PC-9 (cell line): Measurements from ENCODE around the gene WNK2. TPM values are rescaled to one million over a fixed set of nuclear protein-coding genes. Genes with fewer than 3 reads are reported as not detected.
"Not testable (repeated sequence)": the region's sequence is repeated elsewhere in the genome, so short reads cannot be mapped to it uniquely, and the experiment has no call there.

ENCODE experiments used
- BruUV-seq: library from RNA; stranded (reverse); fragments of 400-500 nt; replicated peaks from 2 replicates; lab custom pipeline; 2021; lab: Mats Ljungman, UMichigan
- CTCF ChIA-PET: fragments of 300-600 bp; sonication (Branson Sonifier 250); formaldehyde crosslinking; loops from one replicate; lab custom pipeline; 2022; ENCODE audit warnings: antibody characterized with exemption; lab: Charles Lee
- POLR2A ChIA-PET: fragments of 300-600 bp; sonication (Branson Sonifier 250); formaldehyde crosslinking; loops from one replicate; lab custom pipeline; 2022; ENCODE audit warnings: antibody characterized with exemption; ENCODE audit not compliant: unreplicated experiment; lab: Charles Lee
- DNase-seq, 2 experiments: peaks; one replicate each; pipeline versions ENCODE4 v3.0.0 to v3.0.0-alpha.2; 2015 to 2022; ENCODE audit warnings: mixed read lengths in 1 of 2
- H2AFZ ChIP-seq: fragments of 200-600 bp; sonication (generic); 2 replicates; pipeline ENCODE4 v1.8.1; 2017; ENCODE audit warnings: antibody characterized with exemption
- H3F3A ChIP-seq: fragments of 200-600 bp; sonication (generic); 2 replicates; pipeline ENCODE4 v1.8.1; 2017; ENCODE audit warnings: antibody characterized with exemption, mild to moderate bottlenecking, low read depth; ENCODE audit not compliant: insufficient read depth
- H3K27ac ChIP-seq: fragments of 200-600 bp; sonication (generic); 2 replicates; pipeline ENCODE4 v1.6.1; 2016; ENCODE audit warnings: mixed run types
- H3K27me3 ChIP-seq: fragments of 200-600 bp; sonication (generic); 2 replicates; pipeline ENCODE4 v1.6.1; 2016; ENCODE audit warnings: low read depth, mixed run types; ENCODE audit not compliant: insufficient read depth
- H3K36me3 ChIP-seq: fragments of 200-600 bp; sonication (generic); 2 replicates; pipeline ENCODE4 v1.6.1; 2016; ENCODE audit warnings: low read depth, mixed run types
- H3K4me1 ChIP-seq: fragments of 200-600 bp; sonication (generic); replicated peaks from 2 replicates; pipeline ENCODE4 v1.6.1; 2016; ENCODE audit warnings: mixed run types; ENCODE audit not compliant: insufficient read depth
- H3K4me2 ChIP-seq: fragments of 200-600 bp; sonication (generic); 2 replicates; pipeline ENCODE4 v1.6.1; 2017; ENCODE audit warnings: mixed run types
- H3K4me3 ChIP-seq: fragments of 200-600 bp; sonication (generic); 2 replicates; pipeline ENCODE4 v1.6.1; 2016; ENCODE audit warnings: mixed run types
- H3K79me2 ChIP-seq: fragments of 200-600 bp; sonication (generic); 2 replicates; pipeline ENCODE4 v1.6.1; 2017; ENCODE audit warnings: low read depth, mixed run types
- H3K9me2 ChIP-seq: fragments of 200-600 bp; sonication (generic); 2 replicates; pipeline ENCODE4 v1.8.1; 2017; ENCODE audit warnings: mild to moderate bottlenecking; ENCODE audit not compliant: insufficient read depth
- H3K9me3 ChIP-seq: fragments of 200-600 bp; sonication (generic); 2 replicates; pipeline ENCODE4 v1.8.1; 2016; ENCODE audit warnings: low read depth; ENCODE audit not compliant: insufficient read depth
- H4K20me1 ChIP-seq: fragments of 200-600 bp; sonication (generic); 2 replicates; pipeline ENCODE4 v1.8.1; 2017; ENCODE audit not compliant: insufficient read depth
- CTCF ChIP-seq: fragments of 200-600 bp; sonication (generic); conservative IDR thresholded peaks from 2 replicates; pipeline ENCODE4 v1.6.1; 2017; ENCODE audit warnings: mixed run types, antibody characterized with exemption, mild to moderate bottlenecking, moderate library complexity
- EZH2 ChIP-seq: fragments of 200-600 bp; sonication (generic); IDR thresholded peaks from 2 replicates; pipeline ENCODE4 v1.8.0; 2017; ENCODE audit warnings: antibody characterized with exemption, low read depth
- intact Hi-C: fragments of 100-400 bp; cut with micrococcal nuclease; formaldehyde crosslinking; loops from one replicate; pipeline ENCODE4 v1.10.0; 2022; ENCODE audit not compliant: unreplicated experiment
- total RNA-seq: library from RNA; stranded (reverse); gene quantifications from 2 replicates; pipeline ENCODE4 v1.2.3, GENCODE V29; 2021

The WNK2 gene
- total RNA-seq, 1 experiment from 2014 or later = 44.6 TPM

GRCh38 chr9:93345643-93346230 is 161.8 kb downstream of the WNK2 start:
- Histone ChIP-seq H3K36me3 (no peaks in the 10 kb centered on the region), H3K4me2 (no peak overlapping the region), H3F3A (peaks cover 8% of the 10 kb centered on the region), H4K20me1 (no peaks in the 10 kb centered on the region), H3K4me1 (peaks cover 13% of the 10 kb centered on the region), H3K9me3 (no peaks in the 10 kb centered on the region), H3K9me2 (no peaks in the 10 kb centered on the region), H3K27me3 (no peaks in the 10 kb centered on the region), H3K4me3 (no peak overlapping the region), H3K79me2 (no peaks in the 10 kb centered on the region), H3K27ac (no peak overlapping the region), H2AFZ (no peak overlapping the region)
- intact Hi-C loops = no loop called here
- DNase-seq = no peak
- CTCF ChIA-PET = no interaction called here
- BruUV-seq = no TSS peak
- TF ChIP-seq EZH2 (no peak), CTCF (no peak)
- POLR2A ChIA-PET = no interaction called here

GRCh38 chr9:93346231-93347112 is 162.5 kb downstream of the WNK2 start:
- Histone ChIP-seq H3K9me3 (no peaks in the 10 kb centered on the region), H3K36me3 (no peaks in the 10 kb centered on the region), H3K9me2 (no peaks in the 10 kb centered on the region), H2AFZ (no peak overlapping the region), H3K4me1 (peaks cover 13% of the 10 kb centered on the region), H3K27me3 (no peaks in the 10 kb centered on the region), H3K4me2 (no peak overlapping the region), H4K20me1 (no peaks in the 10 kb centered on the region), H3K79me2 (no peaks in the 10 kb centered on the region), H3K4me3 (no peak overlapping the region), H3F3A (peaks cover 8% of the 10 kb centered on the region), H3K27ac (no peak overlapping the region)
- DNase-seq = no peak
- BruUV-seq = no TSS peak
- TF ChIP-seq CTCF = no peak
- TF ChIP-seq EZH2 = no peak
- CTCF ChIA-PET = interaction anchor here (0.6 kb wide), 1 partner anchor 219 kb away, joined by 3 read pairs; no protein-coding TSS in a partner anchor
- intact Hi-C loops = no loop called here
- POLR2A ChIA-PET = no interaction called here

GRCh38 chr9:93347371-93347975 is 163.5 kb downstream of the WNK2 start:
- H4K20me1 ChIP-seq, H3K79me2 ChIP-seq, CTCF ChIA-PET, H3K4me3 ChIP-seq, H3K4me2 ChIP-seq, H3F3A ChIP-seq, BruUV-seq, H3K27me3 ChIP-seq, POLR2A ChIA-PET, H3K36me3 ChIP-seq, H3K9me2 ChIP-seq, H2AFZ ChIP-seq, H3K9me3 ChIP-seq, intact Hi-C loops, DNase-seq, H3K27ac ChIP-seq, H3K4me1 ChIP-seq: not testable (repeated sequence)

GRCh38 chr9:93353413-93354310 is 169.7 kb downstream of the WNK2 start:
- H3K4me1 ChIP-seq = peaks cover 19% of the 10 kb centered on the region
- peak overlapping the region; percentile 24 for H3K4me2 ChIP-seq
- intact Hi-C loops, H3K9me2 ChIP-seq, H3K79me2 ChIP-seq, DNase-seq, H2AFZ ChIP-seq, H3K9me3 ChIP-seq, BruUV-seq, H3K36me3 ChIP-seq, H3K27me3 ChIP-seq, H4K20me1 ChIP-seq, H3K4me3 ChIP-seq: not testable (repeated sequence)
- CTCF ChIA-PET = interaction anchor here (0.6 kb wide), 2 partner anchors 17 to 76 kb away, joined by 3 to 4 read pairs; no protein-coding TSS in a partner anchor
- peaks cover 17% of the 10 kb centered on the region for H3F3A ChIP-seq
- H3K27ac ChIP-seq = peak overlapping the region; percentile 65
- POLR2A ChIA-PET = interaction anchor here (0.6 to 0.7 kb wide), 2 partner anchors 101 to 364 kb away, joined by 3 to 14 read pairs; no protein-coding TSS in a partner anchor
